H9 (cell line): ENCODE results near the gene SV2A. TPM values are rescaled to one million over a fixed set of nuclear protein-coding genes. Genes with fewer than 3 reads are reported as not detected.

ENCODE experiments used
- DNase-seq: peaks from one replicate; pipeline ENCODE4 v3.0.0-alpha.2; 2017
- H2AFZ ChIP-seq: one replicate; pipeline ENCODE4 v1.6.1; 2013; ENCODE audit warnings: mild to moderate bottlenecking, low read length, control low read depth, moderate library complexity
- H2AK5ac ChIP-seq: 2 replicates; pipeline ENCODE4 v1.6.1; 2013; ENCODE audit warnings: low read length, control low read depth, mixed read lengths; ENCODE audit not compliant: insufficient read length
- H2BK120ac ChIP-seq: one replicate; pipeline ENCODE4 v1.6.1; 2013; ENCODE audit warnings: low read depth, mild to moderate bottlenecking, low read length, control low read depth, inconsistent platforms; ENCODE audit not compliant: poor library complexity, severe bottlenecking
- H2BK12ac ChIP-seq: 2 replicates; pipeline ENCODE4 v1.6.1; 2013; ENCODE audit warnings: low read length, control low read depth, mixed read lengths, low read depth; ENCODE audit not compliant: insufficient read length
- H2BK15ac ChIP-seq: 2 replicates; pipeline ENCODE4 v1.6.1; 2013; ENCODE audit warnings: low read depth, low read length, control low read depth
- H2BK20ac ChIP-seq: one replicate; pipeline ENCODE4 v1.6.1; 2013; ENCODE audit warnings: low read depth, mild to moderate bottlenecking, low read length, control low read depth, inconsistent platforms; ENCODE audit not compliant: poor library complexity, severe bottlenecking
- H2BK5ac ChIP-seq: 2 replicates; pipeline ENCODE4 v1.6.1; 2013; ENCODE audit warnings: low read length, control low read depth, mixed read lengths; ENCODE audit not compliant: insufficient read length
- H3K14ac ChIP-seq: 2 replicates; pipeline ENCODE4 v1.6.1; 2013; ENCODE audit warnings: low read length, control low read depth; ENCODE audit not compliant: insufficient read depth
- H3K18ac ChIP-seq: 2 replicates; pipeline ENCODE4 v1.6.1; 2013; ENCODE audit warnings: low read depth, mild to moderate bottlenecking, mixed read lengths, low read length, control low read depth; ENCODE audit not compliant: insufficient read length
- H3K23ac ChIP-seq: 2 replicates; pipeline ENCODE4 v1.6.1; 2013; ENCODE audit warnings: low read length, control low read depth, mixed read lengths, low read depth; ENCODE audit not compliant: insufficient read length
- H3K23me2 ChIP-seq: 2 replicates; pipeline ENCODE4 v1.6.1; 2013; ENCODE audit warnings: low read depth, mild to moderate bottlenecking, mixed read lengths, low read length, control low read depth; ENCODE audit not compliant: insufficient read length, poor library complexity, severe bottlenecking
- H3K27ac ChIP-seq: 2 replicates; pipeline ENCODE4 v1.5.1; 2013; ENCODE audit warnings: low read length, control low read depth, mixed read lengths, low read depth; ENCODE audit not compliant: insufficient read length
- H3K27me3 ChIP-seq: 2 replicates; pipeline ENCODE4 v1.6.1; 2013; ENCODE audit warnings: low read length, control low read depth, inconsistent platforms; ENCODE audit not compliant: insufficient read depth
- H3K4ac ChIP-seq: 2 replicates; pipeline ENCODE4 v1.6.1; 2013; ENCODE audit warnings: low read depth, mild to moderate bottlenecking, control low read depth, inconsistent platforms, low read length, moderate library complexity
- H3K4me1 ChIP-seq: 2 replicates; pipeline ENCODE4 v1.6.1; 2013; ENCODE audit warnings: low read length, control low read depth, inconsistent platforms; ENCODE audit not compliant: insufficient read depth
- H3K4me2 ChIP-seq: 2 replicates; pipeline ENCODE4 v1.6.1; 2013; ENCODE audit warnings: low read length, control low read depth, mixed read lengths; ENCODE audit not compliant: insufficient read length, insufficient read depth
- H3K56ac ChIP-seq: 2 replicates; pipeline ENCODE4 v1.6.1; 2013; ENCODE audit warnings: low read depth, mild to moderate bottlenecking, mixed read lengths, low read length, control low read depth; ENCODE audit not compliant: insufficient read length
- H3K79me1 ChIP-seq: 2 replicates; pipeline ENCODE4 v1.6.1; 2013; ENCODE audit warnings: low read depth, mild to moderate bottlenecking, moderate library complexity, low read length, control low read depth, inconsistent platforms; ENCODE audit not compliant: insufficient read depth, poor library complexity, severe bottlenecking
- H3K79me2 ChIP-seq: 2 replicates; pipeline ENCODE4 v1.6.1; 2013; ENCODE audit warnings: low read length, control low read depth, inconsistent platforms; ENCODE audit not compliant: insufficient read depth
- H3K9ac ChIP-seq: 2 replicates; pipeline ENCODE4 v1.6.1; 2013; ENCODE audit warnings: low read length, control low read depth, mixed read lengths; ENCODE audit not compliant: insufficient read length; ENCODE audit errors: extremely low read depth
- H3K9me3 ChIP-seq: one replicate; pipeline ENCODE4 v1.6.1; 2013; ENCODE audit warnings: low read depth, low read length, inconsistent platforms; ENCODE audit not compliant: control insufficient read depth
- H3T11ph ChIP-seq: one replicate; pipeline ENCODE4 v1.6.1; 2013; ENCODE audit warnings: mild to moderate bottlenecking, low read length, control low read depth, inconsistent platforms
- H4K20me1 ChIP-seq: one replicate; pipeline ENCODE4 v1.6.1; 2013; ENCODE audit not compliant: control insufficient read depth, insufficient read length, insufficient read depth
- H4K5ac ChIP-seq: 2 replicates; pipeline ENCODE4 v1.6.1; 2013; ENCODE audit warnings: low read depth, mild to moderate bottlenecking, mixed read lengths, low read length, control low read depth; ENCODE audit not compliant: insufficient read length
- H4K8ac ChIP-seq: replicated peaks from 2 replicates; pipeline ENCODE4 v1.6.1; 2013; ENCODE audit warnings: low read length, control low read depth, mixed read lengths, low read depth; ENCODE audit not compliant: insufficient read length
- H4K91ac ChIP-seq: 2 replicates; pipeline ENCODE4 v1.6.1; 2013; ENCODE audit warnings: low read depth, mild to moderate bottlenecking, moderate library complexity, mixed read lengths, low read length, control low read depth; ENCODE audit not compliant: insufficient read length
- H3K27ac Mint-ChIP-seq, 3 experiments: 2 replicates in 2 of 3; 3 replicates in 1 of 3; pipeline ENCODE4 v1.8.0; 2020 to 2021; ENCODE audit warnings: mixed read lengths in 3 of 3, mild to moderate bottlenecking in 1 of 3, moderate library complexity in 1 of 3
- H3K27me3 Mint-ChIP-seq: 2 replicates; pipeline ENCODE4 v1.8.0; 2021; ENCODE audit warnings: low read depth, mild to moderate bottlenecking, moderate library complexity, mixed read lengths
- H3K36me3 Mint-ChIP-seq, 3 experiments: 2 replicates in 2 of 3; 3 replicates in 1 of 3; pipeline ENCODE4 v1.8.0; 2020 to 2021; ENCODE audit warnings: low read depth in 3 of 3, mixed read lengths in 3 of 3; ENCODE audit not compliant: insufficient read depth in 1 of 3
- H3K4me1 Mint-ChIP-seq, 2 experiments: 2 replicates each; pipeline ENCODE4 v1.8.0; 2020; ENCODE audit warnings: mixed read lengths in 2 of 2
- H3K4me3 Mint-ChIP-seq, 2 experiments: 2 replicates in 1 of 2; 3 replicates in 1 of 2; pipeline ENCODE4 v1.8.0; 2020 to 2021; ENCODE audit warnings: mild to moderate bottlenecking in 2 of 2, mixed read lengths in 2 of 2, moderate library complexity in 1 of 2
- H3K9me3 Mint-ChIP-seq, 2 experiments: 2 replicates in 1 of 2; 3 replicates in 1 of 2; pipeline ENCODE4 v1.8.0; 2020; ENCODE audit warnings: mild to moderate bottlenecking in 2 of 2, mixed read lengths in 2 of 2, moderate library complexity in 1 of 2
- CTCF ChIP-seq: fragments of 200-600 bp; sonication (generic); conservative IDR thresholded peaks from 3 replicates; pipeline ENCODE4 v1.8.0; 2021; ENCODE audit warnings: antibody characterized with exemption, mild to moderate bottlenecking
- WGBS: extraction: QIAGEN DNeasy Blood & Tissue Kit; methylation state at CpG from one replicate; pipeline ENCODE4 v1.1.7; 2013; ENCODE audit warnings: missing lambda C conversion rate, low lambda C conversion rate, mixed read lengths; ENCODE audit not compliant: insufficient read length; ENCODE audit errors: extremely low coverage; 5-methylcytosine and 5-hydroxymethylcytosine counted together
- total RNA-seq: library from RNA; stranded (reverse); gene quantifications from 2 replicates; pipeline ENCODE4 v1.2.1, GENCODE V29; 2021

Gene SV2A
- total RNA-seq, 1 experiment from 2014 or later, result 42.4 TPM

- Histone ChIP-seq H3K23me2 (peaks cover 8% of the 10 kb centered on the region), H3K18ac (peak within 1 kb of the TSS; percentile 83), H3K79me2 (no peaks in the 10 kb centered on the region), H2BK120ac (no peak within 1 kb of the TSS), H2BK12ac (peak within 1 kb of the TSS; percentile 64), H3K4me2 (peak within 1 kb of the TSS; percentile 78), H3K9me3 (no peaks in the 10 kb centered on the region), H3K14ac (peak within 1 kb of the TSS; percentile 79), H3K79me1 (no peaks in the 10 kb centered on the region), H3K4me1 (no peaks in the 10 kb centered on the region), H3K27ac (peak within 1 kb of the TSS; percentile 26), H2BK5ac (no peak within 1 kb of the TSS), H3K27me3 (no peaks in the 10 kb centered on the region), H2AFZ (peak within 1 kb of the TSS; percentile 11), H4K5ac (peak within 1 kb of the TSS; percentile 53), H3T11ph (no peak within 1 kb of the TSS), H3K23ac (no peak within 1 kb of the TSS), H3K4ac (peak within 1 kb of the TSS; percentile 29; the same call in 1 of the 2 replicates), H4K8ac (no peak within 1 kb of the TSS), H4K91ac (peak within 1 kb of the TSS; percentile 77), H3K9ac (peak within 1 kb of the TSS; percentile 73), H2BK20ac (no peak within 1 kb of the TSS), H2AK5ac (no peak within 1 kb of the TSS), H3K56ac (no peak within 1 kb of the TSS), H4K20me1 (no peaks in the 10 kb centered on the region), H2BK15ac (peak within 1 kb of the TSS; percentile 57; the same call in 1 of the 2 replicates)
- WGBS, result no CpG with 5 or more reads among the region's 65 CpGs
- H3K9me3 Mint-ChIP-seq, result no peaks in the 10 kb centered on the region; a peak in 1 of 5 replicates
- peak within 1 kb of the TSS; percentile 83 to 97 (median 87); a peak in 4 of 7 replicates for H3K27ac Mint-ChIP-seq
- DNase-seq, result peak; percentile 96
- peaks cover 2 to 19% (median 16%) of the 10 kb centered on the region in 3 experiments; a peak in 6 of 7 replicates for H3K36me3 Mint-ChIP-seq
- peak within 1 kb of the TSS; percentile 78 to 86 for H3K4me3 Mint-ChIP-seq
- H3K27me3 Mint-ChIP-seq, result peaks cover 4% of the 10 kb centered on the region
- TF ChIP-seq CTCF, result no peak
- H3K4me1 Mint-ChIP-seq, result peaks cover 24 to 25% of the 10 kb centered on the region in 2 experiments
These were observed 18.0 kb downstream of the SV2A start, which contains the start of gene BOLA1 for GRCh38 chr1:149899460-149900284. Gene BOLA1 (plus strand): TSS chr1:149899568. CDS start chr1:149900060, 492 bp downstream.
